ENCODE data around the gene SHMT2. TPM values are rescaled to one million over a fixed set of nuclear protein-coding genes. Genes with fewer than 3 reads are reported as not detected.
A peak's percentile ranks its signal among the peaks of the same experiment; 100 is the strongest.

SHMT2 gene
- total and polyA plus RNA-seq, 2 of the 13 experiments (the other 11 are each of a cell fraction or from before 2014, with no cell fraction given) = 181 to 393 TPM

DNA sequence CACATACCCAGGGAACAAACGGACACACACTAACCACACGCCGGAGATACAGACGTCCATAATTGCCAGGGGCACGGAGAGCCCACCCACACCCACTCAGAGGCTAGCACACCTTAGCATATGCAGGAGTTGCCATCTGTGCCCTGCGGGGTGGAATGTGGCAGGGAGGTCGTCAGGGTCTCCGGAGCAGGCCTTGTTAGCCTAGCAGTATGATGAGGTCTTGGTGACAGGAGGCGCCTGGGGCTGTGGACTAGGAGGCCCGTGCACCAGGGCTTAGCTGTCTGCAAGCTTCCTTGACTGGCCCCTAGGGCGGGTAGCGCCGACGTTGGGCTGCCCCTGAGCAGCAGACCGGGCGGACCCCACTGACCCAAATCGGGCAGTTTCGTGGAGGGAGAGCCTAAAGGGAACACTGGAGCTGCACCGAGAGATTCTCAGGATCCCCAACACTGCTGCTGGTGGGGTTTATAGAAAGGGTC, 11.5 kb downstream of the SHMT2 start:
- Histone ChIP-seq H3K9me3 (ENCODE audit: low read length) (no peaks in the 10 kb centered on the region), H3K27me3 (ENCODE audit: control insufficient read depth in 1 of 2, insufficient read depth in 2 of 2, low read length in 2 of 2) (peaks cover 19 to 55% of the 10 kb centered on the region in 2 experiments), H4K20me1 (ENCODE audit: insufficient read depth, low read length) (no peaks in the 10 kb centered on the region; the same call in 1 of the 2 replicates), H3K4me3 (replicated peaks in 1 of 3; ENCODE audit: insufficient read depth in 1 of 3, low read depth in 2 of 3, low read length in 3 of 3) (peak overlapping the region in 2 of 3 experiments; percentile 56 to 83; a peak in 4 of 6 replicates), H3K27ac (ENCODE audit: extremely low read length, insufficient read depth, low read length) (no peak overlapping the region), H3K9ac (ENCODE audit: insufficient read depth, low read depth, low read length) (no peak overlapping the region), H2AFZ (ENCODE audit: low read length) (no peak overlapping the region), H3K4me1 (ENCODE audit: insufficient read depth, low read length) (peaks cover 74% of the 10 kb centered on the region), H3K79me2 (ENCODE audit: insufficient read depth, low read length) (no peaks in the 10 kb centered on the region), H3K4me2 (ENCODE audit: low read depth, low read length) (peak overlapping the region; percentile 99), H3K36me3 (replicated peaks in 1 of 2; ENCODE audit: control insufficient read depth in 1 of 2, insufficient read depth in 2 of 2, low read length in 2 of 2) (no peaks in the 10 kb centered on the region)
- WGBS (ENCODE audit: low lambda C conversion rate) = 17% methylated on average over 11 of the region's 19 CpGs
- BruUV-seq (replicated peaks) = no TSS peak
- intact Hi-C loops (cut with micrococcal nuclease; ENCODE audit: unreplicated experiment) = no loop called here
- no peak for DNase-seq (ENCODE audit: low spot score)
- ChIA-PET CTCF (ENCODE audit: low intra/inter-chr PET ratio, low total read pairs) (interaction anchor here (1.5 to 11.7 kb wide), 3 partner anchors 15 to 58 kb away, joined by 3 to 308 read pairs (median 87); partner anchors contain the start of genes NXPH4 and SHMT2), POLR2A (interaction anchor here (1.1 to 8.9 kb wide), 2 partner anchors 11 to 22 kb away, joined by 3 to 116 read pairs; partner anchors contain the start of gene SHMT2)
- in situ Hi-C loops (cut with HindIII; ENCODE audit: extremely low pct_ligation_motif_present, low pct_unique_long_range_greater_than_20kb) = no loop called here
- peak; percentile 11 for ATAC-seq
- no peak for FAIRE-seq
- TF ChIP-seq E2F2 (CRISPR knock-in tag; IDR thresholded peaks at IDR 0.05; ENCODE audit: borderline replicate concordance) (no peak), NR2F2 (IDR thresholded peaks at IDR 0.05; ENCODE audit: borderline replicate concordance, low read depth) (no peak), ZBTB40 (IDR thresholded peaks at IDR 0.05) (no peak), ZBTB40 (CRISPR knock-in tag; IDR thresholded peaks at IDR 0.05) (no peak), ZNF235 (CRISPR knock-in tag; IDR thresholded peaks at IDR 0.05; ENCODE audit: borderline replicate concordance) (no peak), MTA1 (CRISPR knock-in tag; IDR thresholded peaks at IDR 0.05; ENCODE audit: borderline replicate concordance) (0 out of 2 replicates have a peak, but pooled peaks have one; percentile 14), MTF2 (CRISPR knock-in tag; IDR thresholded peaks at IDR 0.05; ENCODE audit: borderline replicate concordance) (0 out of 2 replicates have a peak, but pooled peaks have one; percentile 2), ADNP (CRISPR knock-in tag; IDR thresholded peaks at IDR 0.05) (no peak), HDAC6 (IDR thresholded peaks at IDR 0.05; ENCODE audit: low read depth, low read length) (no peak), ZMYM2 (CRISPR knock-in tag; IDR thresholded peaks at IDR 0.05) (no peak), FIP1L1 (IDR thresholded peaks at IDR 0.05; ENCODE audit: borderline replicate concordance, insufficient read depth, low read depth, low read length) (no peak), HNRNPL (IDR thresholded peaks at IDR 0.05; ENCODE audit: low read depth, low read length) (0 out of 2 replicates have a peak, but pooled peaks have one; percentile 6)
- TF ChIP-seq, protein P1, sequence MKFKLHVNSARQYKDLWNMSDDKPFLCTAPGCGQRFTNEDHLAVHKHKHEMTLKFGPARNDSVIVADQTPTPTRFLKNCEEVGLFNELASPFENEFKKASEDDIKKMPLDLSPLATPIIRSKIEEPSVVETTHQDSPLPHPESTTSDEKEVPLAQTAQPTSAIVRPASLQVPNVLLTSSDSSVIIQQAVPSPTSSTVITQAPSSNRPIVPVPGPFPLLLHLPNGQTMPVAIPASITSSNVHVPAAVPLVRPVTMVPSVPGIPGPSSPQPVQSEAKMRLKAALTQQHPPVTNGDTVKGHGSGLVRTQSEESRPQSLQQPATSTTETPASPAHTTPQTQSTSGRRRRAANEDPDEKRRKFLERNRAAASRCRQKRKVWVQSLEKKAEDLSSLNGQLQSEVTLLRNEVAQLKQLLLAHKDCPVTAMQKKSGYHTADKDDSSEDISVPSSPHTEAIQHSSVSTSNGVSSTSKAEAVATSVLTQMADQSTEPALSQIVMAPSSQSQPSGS (CRISPR knock-in tag; IDR thresholded peaks at IDR 0.05) = no peak

Data from HepG2 (cell line).